ENCODE measurements around the gene SKOR1.

DNA sequence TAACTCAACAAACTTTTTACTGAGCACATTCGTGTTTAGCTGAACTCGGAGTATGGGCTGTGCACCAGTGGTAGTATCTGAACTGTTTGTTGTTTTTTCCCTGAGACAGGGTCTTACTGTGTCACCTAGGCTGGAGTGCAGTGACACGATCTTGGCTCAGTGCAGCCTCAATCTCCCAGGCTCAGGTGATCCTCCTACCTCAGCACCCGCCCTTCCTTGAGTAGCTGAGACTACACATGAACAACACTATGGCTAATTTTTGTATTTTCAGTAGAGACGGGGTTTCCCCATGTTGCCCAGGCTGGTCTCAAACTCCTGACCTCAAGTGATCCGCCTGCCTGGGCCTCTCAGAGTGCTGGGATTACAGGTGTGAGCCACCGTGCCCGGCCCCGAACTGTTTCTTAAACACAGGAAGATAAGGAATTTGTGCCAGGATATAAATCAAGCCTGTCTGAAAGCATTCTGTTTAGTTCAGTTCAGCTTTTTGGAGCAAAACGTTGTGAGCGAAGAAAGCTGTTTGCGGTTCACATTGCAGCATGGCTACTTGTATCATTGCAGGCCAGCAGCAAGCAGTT is 40.4 kb upstream of the SKOR1 start:
- TF ChIP-seq TAF1 (IDR thresholded peaks at IDR 0.05; ENCODE audit: borderline replicate concordance, insufficient read depth, low read length) (no peak), POLR2AphosphoS5 (IDR thresholded peaks at IDR 0.05; ENCODE audit: low read depth, low read length) (no peak), SIN3A (IDR thresholded peaks at IDR 0.05; ENCODE audit: borderline replicate concordance, insufficient read depth, low read length) (no peak)

Data from PFSK-1 (cell line).